AG08396 (cell line): ENCODE results near the gene SRSF4.
"Not testable (repeated sequence)": the region's sequence is repeated elsewhere in the genome, so short reads cannot be mapped to it uniquely, and the experiment has no call there.

Experiments used
- DNase-seq: peaks from one replicate; pipeline ENCODE4 v3.0.0; 2012; ENCODE audit warnings: low spot score, mixed read lengths

The SRSF4 gene

DNA sequence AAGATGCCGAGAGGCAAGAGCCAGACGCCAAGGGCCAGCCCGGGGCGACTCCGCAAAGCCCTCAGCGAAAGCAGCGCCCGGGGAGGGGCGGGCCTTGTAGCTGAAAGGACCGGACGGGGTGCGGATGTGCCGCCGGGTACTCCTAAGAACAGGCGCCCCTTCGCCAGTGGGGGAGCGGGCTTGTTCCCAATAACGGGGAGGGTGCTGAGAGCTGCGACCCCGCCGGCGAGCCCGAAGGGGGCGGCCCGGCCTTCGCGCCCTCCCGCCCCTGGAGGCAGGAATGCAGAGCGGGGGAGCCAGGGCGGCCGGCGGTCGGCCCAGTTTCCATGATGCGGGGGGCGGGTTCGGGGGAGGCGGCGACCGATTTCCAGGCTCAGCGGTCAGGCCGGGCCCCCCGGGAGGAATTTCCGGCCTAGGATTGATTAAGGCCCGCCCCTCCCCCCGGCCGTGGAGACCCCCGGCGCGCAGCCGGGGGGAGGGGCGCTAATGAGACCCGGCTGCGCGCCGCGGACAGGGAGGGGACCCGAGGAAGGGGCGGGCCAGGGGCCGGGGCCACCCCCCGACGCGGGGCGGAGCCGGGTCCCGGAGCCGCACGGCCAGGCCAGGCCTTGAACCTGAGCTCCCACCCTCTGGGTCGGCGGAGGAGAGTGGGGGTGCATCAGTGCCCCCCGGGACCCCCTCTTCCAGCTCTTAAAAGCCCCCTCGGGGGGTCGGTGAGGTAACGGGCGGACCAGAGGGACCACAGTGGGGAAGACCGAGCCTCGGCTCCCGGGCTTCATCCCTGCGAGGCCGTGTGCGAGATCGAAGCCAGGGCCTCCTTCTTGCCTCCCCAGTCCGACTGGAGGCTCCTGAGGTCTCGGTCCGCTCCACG is 57.1 kb downstream of the SRSF4 start:
- DNase-seq, result peak; percentile 97

DNA sequence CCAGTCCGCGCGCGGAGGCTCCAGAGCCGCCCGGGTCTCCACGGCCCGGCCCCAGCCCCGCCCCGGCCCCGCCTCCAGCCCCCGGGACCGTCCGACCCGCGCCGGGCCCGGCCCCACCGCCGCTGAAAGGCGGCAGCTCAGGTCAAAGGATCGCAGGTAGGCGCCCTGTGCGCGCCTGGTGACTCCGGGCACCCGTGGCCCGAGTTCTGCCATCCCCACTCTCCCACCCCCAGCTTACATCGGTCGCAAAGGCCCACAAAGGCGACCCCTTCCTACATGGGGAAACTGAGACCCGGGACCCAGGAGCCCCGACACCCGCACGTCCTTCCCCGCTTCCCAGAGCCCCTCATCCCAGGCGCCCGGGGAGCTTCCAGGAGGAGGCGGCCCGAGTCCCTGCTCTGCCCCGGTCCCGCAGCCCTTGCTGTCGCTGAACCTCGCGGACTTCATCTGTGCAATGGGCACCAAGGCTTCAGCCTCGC is 57.8 kb downstream of the SRSF4 start, which contains the start of gene TMEM200B:
TSS of gene TMEM200B (minus strand) at position 17 of the 479 bp plus-strand sequence. CDS start 2,075 bp downstream, outside the sequence.
- peak; percentile 61 for DNase-seq

DNA sequence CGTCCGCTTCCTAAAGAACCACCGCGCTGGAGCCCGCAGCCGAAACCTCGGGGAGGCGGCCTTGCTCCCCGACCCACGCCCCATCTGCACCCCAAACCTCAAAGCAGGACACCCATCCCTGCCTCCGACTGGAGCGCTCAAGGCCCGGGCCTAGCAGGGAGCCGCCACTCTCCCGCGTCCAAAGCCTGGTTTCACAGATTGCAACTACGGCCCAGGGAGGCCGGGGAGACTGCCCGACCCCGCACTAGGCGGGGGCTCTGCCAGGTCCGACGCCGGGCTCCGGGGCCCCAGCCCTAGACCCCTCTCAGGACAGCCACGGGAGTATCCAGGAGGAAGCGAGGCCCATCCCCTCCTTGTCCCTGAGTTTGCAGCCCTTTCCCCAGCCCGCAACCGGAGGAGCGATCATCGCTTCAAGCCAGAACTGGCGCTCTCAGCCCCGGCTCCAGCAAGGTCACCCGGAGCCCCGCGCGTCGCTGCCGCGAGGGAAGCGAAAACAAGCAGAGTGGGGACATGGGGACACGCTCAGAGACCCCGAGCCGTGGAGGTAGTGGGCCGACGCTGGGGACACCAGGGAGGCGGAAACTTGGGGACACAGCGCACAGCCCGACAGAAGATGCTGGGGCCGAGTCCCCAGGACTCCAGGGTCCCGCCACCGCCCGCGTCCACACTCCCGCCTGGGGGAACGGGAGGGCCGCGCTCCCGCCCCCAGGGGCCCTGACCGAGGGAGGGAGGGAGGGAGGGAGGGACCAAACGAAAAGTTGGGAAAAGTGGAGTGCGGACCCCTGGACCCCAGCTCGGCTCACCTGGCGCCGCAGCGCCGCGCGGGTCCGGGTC is 58.4 kb downstream of the SRSF4 start:
- peak; percentile 61 for DNase-seq

DNA sequence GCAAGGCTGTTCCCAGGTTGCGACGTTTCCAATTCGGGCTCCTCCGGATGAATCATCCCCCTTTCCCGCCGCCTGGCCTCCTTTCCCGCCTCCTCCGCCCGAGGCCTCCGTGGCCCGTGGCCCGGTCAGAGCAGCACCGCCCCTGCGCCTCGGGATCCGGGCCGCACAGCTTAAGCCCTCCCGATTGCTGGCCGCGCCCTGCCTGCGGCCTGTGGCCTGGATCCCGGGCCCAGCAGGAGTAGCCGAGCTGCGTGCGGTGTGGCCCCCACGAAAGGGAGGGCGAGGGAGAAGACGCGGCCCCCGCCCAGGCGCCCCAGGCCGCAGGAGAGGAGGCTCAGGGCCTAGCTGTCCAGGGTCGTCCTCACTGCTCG is 59.0 kb downstream of the SRSF4 start:
- peak; percentile 91 for DNase-seq

DNA sequence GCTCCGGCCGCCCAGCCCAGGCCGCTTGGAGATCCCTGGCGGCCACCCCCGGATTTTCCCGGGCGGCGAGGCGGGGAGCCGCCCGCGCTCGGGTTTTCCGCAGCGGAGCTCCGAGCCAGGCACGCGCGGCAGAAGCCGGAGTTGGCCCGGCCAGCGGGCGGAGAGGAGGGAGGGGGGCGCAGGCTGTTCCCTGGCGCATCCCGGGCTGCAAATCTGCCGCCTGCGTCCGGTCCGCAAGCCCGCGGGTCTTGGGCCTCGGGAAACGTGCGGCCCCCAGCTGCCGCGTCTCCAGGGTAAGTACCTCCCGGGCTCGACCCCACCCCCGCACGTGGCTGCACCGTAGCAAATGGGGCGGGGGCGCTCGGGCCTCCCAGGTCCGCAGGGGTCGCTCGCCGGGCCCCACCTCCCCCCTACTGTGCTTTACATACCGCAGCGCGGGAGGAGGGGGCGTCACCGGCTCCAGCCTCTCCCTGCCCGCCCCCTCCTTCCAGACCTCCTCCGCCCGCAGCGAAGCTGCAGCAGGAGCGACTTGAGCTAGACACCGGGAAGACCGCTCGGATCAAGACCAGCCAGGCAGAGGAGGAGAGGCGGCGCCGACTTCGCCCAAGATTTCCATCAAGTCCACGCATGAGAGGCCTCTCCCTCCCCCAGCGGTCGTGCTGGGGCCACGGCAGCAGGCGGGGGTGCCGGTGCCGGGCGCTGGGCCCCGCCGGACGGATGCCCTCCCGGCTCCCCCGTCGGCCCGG is 59.6 kb downstream of the SRSF4 start:
- peak; percentile 58 for DNase-seq

DNA sequence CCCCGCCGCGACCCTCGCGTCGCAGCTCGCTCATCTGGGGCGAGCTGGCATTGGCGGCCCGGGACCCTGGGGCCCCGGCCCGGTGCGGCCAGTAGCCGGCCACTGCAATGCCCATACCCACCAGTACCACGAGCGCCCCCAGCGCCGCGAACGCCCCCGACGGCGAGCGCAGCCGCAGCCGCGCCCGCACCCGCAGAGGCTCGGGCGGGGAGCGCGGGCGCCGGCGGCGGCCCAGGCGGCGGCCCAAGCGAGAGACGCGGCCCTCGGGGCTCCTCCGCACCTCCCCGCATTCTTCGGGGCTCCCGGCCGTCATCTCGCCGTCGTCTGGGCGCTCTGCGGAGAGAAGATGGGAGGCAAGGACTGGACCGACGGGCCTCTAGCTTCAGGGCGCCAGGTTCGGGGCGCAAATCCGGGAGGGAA is 60.2 kb downstream of the SRSF4 start:
- DNase-seq, result no peak

DNA sequence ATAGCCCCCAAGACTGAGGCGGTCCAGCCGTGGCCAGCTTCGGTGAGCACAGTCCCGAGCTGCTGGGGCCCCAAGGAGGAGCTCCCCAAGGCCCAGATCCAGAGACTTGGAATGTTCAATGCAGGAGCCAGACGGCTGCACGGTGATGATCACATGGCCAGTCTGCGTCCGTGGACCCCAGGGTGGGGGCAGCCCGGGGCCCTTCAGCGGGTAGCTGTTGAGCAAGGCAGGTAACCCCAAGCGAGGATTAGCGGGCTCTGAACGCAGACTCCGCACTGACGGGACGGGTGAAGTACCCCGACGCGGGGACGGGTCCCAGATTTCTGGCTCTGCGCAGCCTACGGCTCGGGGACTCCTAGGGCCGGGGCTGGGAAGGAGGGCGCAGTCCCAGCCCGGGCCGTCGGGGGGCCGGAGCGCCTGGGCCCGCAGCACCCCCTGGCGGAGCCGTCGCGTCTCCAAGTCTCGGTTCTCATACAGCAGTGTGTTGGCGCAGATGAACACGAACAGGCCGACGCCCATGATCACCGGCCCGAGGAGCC is 60.7 kb downstream of the SRSF4 start:
- DNase-seq, result no peak

DNA sequence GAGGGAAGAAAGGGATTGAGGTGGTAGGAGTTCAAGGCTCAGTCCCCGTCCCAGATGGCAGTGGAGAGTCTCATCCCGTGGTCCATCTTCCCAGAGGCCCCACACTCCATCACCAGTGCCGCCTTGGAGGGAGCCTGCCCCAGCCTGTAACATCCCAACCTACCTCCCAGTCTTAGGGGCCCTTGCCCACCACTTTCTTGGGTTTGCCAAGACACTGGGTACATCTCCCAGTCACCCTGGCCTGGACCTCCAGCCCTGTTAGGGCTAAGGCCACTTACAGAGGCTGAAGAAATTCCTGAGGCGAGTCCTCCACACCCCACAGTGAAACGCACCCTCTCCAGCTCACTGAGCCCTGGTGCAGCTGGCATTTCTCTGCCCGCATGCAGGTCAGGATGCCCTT is 61.3 kb downstream of the SRSF4 start:
- no peak for DNase-seq

DNA sequence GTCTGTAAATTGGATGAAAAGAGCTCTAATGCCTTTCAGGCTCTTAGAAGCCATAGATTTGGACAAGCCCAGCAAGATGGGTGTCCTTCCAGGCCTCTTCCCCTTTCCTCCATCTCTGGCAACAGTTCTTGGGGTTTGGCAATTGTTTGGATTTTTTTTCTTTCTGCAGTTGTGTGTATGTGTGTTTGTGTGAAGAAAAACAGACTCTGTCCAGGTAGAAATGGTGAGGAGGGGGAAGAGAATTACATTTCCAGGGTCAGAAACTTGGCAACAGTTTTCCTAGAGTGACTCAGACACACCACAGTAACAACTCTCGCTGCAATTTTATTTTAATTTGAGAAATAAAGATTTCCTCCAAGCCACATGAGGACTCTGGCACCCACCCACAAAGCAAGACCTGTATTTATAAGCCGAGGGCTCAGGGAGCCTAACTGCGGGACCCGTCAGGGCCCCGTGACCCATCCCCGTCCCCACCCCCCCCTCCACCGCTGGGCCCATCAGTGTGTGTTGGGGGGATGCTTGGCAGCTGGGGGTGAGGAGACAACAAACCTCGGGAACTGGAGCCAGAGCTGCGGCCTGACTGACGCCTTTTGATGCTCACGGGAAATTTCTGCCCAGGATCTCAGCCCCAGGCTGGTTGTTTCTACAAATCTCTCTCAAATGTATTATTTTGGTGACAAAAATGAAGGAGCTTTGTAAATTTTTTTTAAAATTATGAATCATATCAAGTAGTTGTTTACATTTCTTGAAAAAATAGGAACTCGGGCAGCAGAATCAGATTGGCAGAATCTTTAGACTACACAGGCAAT is 62.4 kb downstream of the SRSF4 start:
- no peak for DNase-seq

DNA sequence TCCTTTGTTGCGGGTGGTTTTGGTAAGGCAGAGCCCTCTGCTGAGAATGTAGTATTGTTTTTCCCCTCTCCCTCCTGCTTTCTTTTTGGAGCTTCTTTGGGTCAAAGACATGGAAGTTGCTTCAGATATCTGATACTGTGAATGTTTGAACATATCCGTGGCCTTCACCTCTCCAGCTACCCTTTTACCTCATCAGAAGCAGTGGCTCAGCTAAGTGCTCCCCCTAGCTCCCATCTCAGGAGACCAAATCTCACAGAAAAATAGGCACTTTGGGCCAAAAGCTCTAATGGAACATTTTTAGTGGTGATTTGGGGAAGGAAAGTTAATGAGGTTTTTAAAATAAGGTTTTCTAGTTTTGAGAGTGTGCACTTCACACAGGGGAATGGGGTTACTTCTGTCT is 64.3 kb downstream of the SRSF4 start:
- no peak for DNase-seq

DNA sequence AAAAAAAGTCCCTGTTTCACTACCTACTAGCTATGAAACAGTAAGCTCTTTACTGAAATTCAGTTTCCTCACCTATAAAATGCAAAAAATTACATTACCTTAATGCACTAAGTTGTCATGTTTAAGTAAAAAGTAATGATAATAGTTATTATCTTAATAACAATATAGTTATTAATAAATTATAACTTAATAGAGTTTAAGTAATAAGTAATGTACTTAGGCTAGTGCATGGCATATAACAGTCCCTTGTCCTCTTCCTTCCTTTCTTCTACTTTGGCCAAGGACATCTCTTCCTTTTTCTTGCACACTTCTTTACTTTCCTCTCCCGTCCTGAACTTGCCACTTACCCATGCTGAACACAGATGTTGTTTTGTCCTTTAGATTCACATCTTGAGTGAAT is 67.0 kb downstream of the SRSF4 start:
- no peak for DNase-seq

DNA sequence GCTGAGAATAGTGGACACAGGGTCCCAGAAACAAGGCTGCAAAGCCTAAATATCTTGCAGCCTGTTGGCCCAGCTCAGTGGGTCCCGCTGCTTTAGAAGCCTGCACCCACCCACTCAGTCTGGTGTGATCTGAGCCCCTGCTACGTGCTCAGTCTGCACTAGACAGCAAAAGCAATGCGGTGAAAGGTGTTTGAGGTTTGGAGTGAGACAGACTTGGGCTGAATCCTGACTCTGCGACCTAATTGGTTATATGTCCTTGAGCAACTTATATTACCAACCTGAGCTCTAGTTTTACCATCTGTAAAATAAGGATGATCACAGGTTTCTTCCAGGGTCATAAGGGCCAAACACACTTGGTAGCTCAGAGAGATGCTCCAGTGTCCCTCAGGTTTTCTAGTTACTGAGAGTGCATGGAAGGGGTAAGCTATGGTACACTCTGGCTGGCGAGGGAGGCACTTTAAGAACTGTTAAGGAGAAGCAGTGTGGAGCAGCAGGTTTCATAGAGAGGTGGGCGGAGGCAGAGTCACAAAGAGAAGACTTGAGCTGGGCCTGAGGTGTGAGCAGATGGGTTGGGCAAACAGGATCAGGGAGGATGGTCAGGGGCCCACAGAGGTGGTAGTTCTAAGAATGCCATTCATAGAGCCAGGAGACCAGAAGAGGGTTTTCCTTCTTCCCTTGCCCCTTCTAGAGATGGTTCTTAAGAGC is 68.1 kb downstream of the SRSF4 start:
- no peak for DNase-seq

DNA sequence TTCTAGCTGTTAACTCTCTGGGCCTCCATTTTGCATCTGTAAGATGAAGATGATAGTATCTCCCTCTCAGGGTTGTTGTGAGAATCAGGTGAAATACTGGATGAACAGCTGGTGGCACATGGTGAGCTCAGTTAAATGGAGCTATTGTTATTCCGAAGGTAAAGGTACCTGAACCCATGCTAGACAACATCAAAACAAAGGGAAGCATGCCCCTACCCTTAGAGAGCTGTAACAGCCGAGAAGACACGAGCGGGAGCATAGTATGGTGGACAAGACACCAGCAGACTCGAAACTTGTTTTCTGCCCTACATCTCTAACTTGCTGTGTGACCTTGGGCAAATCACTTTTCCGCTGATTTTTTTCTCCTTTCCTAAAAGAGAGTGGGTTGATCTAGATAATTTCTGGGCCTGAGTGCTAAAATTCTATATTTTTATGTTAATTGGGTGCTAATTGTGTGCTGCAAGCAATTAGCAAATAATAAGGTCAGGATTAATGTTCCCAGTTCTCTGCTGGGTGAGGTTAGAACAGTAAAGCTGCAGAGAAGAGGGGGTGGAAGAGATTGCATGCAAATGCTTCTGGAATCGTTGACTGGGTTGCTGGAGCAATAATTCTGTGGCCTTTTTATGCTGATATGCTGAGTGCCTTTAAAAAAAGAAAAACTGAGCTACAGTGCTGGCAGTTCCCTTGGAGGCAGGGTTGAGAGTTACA is 68.8 kb downstream of the SRSF4 start:
- no peak for DNase-seq

DNA sequence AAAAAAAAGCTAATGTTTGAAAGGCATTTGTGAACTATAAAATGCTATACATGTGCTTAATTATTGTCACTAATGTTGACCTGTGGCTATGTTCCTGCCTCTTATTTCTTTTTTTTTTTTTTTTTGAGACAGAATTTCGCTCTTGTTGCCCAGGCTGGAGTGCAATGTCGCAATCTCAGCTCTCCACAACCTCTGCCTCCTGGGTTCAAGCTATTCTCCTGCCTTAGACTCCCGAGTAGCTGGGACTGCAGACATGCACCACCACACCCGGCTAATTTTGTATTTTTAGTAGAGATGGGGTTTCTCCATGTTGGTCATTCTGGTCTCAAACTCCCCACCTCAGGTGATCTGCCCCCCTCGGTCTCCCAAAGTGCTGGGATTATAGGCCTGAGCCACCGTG is 73.7 kb downstream of the SRSF4 start:
- DNase-seq, result not testable (repeated sequence)

DNA sequence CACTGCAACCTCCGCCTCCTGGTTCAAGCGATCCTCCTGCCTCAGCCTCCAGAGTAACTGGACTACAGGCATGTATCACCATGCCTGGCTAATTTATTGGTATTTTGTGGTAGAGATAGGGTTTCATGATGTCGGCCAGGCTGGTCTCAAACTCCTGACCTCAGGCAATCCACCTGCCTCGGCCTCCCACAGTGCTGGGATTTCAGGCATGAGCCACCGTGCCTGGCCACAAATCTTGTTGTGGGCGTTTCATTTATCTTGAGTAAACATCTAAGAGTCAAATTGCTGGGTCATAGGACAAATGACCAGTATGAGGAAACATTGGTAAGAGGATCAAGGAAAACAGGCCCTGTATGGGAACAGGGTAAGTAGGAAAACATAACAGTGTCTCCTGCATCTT is 75.9 kb downstream of the SRSF4 start:
- DNase-seq, result no peak

DNA sequence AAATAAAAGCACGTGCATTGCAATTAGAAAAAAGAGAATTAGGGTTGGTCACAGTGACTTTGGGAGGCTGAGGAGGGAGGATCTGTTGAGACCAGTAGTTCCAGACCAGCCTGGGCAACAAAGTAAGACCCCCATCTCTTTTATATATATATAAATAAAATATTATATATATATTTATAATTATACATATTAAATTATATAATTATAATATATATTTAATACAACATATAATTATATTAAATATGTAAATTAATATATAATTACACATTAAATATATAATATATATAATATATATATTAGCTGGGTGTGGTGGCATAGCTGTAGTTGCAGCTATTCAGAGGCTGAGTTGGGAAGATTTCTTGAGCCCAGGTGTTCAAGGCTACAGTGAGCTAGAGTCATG is 81.2 kb downstream of the SRSF4 start:
- no peak for DNase-seq

DNA sequence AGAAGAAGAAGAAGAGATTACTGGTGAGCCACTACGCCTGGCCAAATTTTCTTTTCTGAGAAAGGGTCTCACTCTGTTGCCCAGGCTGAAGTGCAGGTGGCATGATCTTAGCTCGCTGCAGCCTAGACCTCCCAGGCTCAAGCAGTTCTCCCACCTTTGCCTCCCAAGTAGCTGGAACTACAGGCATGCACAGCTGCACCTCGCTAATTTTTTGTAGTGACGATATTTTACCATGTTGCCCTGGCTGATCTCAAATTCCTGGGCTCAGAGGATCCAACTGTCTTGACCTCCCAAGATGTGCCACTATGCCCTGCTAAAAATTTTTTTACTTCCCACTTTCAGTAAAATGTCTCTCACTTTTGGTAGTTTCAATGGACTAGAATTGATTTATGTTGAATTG is 82.4 kb downstream of the SRSF4 start:
- no peak for DNase-seq
